GM11168 (cell line): Measurements from ENCODE around the gene C10orf71.

Experiments used
- in situ Hi-C: fragments of 300-500 bp; cut with MboI; formaldehyde crosslinking; loops from one replicate; pipeline ENCODE4 v1.12.0; 2022; ENCODE audit warnings: low sequenced_read_pairs; ENCODE audit not compliant: unreplicated experiment

The C10orf71 gene

GRCh38 chr10:49328401-49329145, 29.6 kb downstream of the C10orf71 start:
- in situ Hi-C loops, result no loop called here

- in situ Hi-C loops, result no loop called here
Measured at GRCh38 chr10:49329146-49329505, 30.2 kb downstream of the C10orf71 start.

DNA sequence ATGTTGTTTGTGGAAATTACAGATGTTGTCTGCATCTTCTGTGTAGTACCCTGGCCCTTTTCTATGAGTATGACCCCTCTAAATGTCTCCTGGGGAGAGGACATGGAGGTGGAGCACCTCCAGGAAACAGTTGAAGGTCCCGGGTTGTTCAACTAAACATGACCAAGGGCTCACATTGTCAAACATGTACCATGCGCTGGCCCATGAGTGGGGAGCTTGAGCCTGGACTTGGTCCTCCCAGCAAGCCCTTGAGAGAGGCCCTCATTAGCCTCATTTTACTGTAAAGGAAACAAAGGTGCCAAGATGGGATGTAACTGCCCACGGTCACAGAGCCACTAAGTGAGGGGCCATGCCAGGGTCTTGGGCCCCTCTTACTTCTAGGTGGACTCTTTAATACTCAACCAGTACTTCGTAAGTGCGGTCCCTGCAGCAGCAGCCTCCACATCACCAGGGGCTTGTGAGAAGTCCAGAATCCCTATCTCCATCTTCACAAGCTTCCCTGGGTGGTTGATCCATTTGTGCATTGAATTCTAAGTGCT, 31.2 kb downstream of the C10orf71 start:
- in situ Hi-C loops, result no loop called here

DNA sequence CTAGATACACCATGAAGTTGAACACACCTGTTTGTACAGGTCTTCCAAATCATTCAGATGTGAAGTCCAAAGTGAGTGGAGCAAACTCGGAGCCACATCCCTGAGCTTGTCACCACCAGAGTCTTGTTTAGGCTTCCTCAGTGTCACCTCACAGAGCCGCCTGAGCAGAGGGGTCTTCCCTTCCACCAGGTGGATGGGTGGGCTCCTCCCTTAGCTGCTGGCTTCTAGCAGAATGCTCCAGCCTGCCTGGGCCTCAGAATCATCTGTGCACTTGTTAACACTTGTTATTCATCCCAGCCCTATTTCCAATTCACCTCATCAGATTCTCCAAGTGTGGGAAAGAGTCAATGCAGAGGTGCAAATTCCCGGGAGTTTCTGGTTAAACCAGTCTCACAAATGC, 32.5 kb downstream of the C10orf71 start:
- in situ Hi-C loops, result no loop called here

DNA sequence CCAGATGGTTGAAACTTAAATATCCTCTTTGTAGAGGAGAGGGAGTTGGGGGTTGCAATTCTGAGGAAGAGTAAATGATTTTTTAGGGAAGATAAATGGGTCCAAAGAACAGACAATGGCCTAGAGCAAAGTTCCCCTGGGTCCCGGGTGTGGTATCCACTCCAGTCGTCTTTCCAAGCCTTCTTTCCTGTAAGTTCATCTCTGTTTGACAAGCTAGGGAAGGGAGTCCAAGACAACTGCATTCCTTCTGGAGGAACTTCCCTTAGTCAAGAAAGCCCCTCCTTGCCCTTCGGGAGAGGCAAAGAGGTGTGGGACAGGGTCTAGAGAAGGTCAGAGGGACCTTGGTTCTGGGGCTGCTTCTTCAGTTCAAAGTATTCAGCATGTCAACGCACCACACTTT, 33.4 kb downstream of the C10orf71 start:
- in situ Hi-C loops, result no loop called here

GRCh38 chr10:49332768-49333167, 33.8 kb downstream of the C10orf71 start:
- in situ Hi-C loops, result no loop called here

GRCh38 chr10:49333192-49333591, 34.2 kb downstream of the C10orf71 start:
- in situ Hi-C loops, result no loop called here

GRCh38 chr10:49334964-49335363, 36.0 kb downstream of the C10orf71 start:
- in situ Hi-C loops, result no loop called here

DNA sequence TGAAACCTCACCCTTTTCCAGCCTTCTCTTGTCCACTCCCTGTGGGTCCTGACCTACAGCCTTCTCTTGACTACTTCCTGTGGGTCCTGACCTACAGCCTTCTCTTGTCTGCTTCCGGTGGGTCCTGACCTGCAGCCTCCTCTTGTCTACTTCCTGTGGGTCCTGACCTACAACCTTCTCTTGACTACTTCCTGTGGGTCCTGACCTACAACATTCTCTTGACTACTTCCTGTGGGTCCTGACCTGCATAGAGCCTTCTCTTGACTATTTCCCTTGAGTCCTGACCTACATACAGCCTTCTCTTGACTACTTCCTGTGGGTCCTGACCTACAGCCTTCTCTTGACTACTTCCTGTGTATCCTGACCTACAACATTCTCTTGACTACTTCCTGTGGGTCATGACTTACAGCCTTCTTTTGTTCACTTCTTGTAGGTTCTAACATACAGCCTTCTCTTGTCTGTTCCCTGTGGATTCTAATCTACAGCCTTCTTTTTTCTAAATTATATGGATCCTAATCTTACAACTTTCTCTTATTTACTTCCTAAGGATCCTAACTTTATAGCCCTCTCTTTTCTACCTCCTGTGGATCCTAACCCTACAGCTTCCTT, 36.5 kb downstream of the C10orf71 start:
- in situ Hi-C loops, result no loop called here

- in situ Hi-C loops, result no loop called here
Measured at GRCh38 chr10:49338604-49339003, 39.6 kb downstream of the C10orf71 start.

- in situ Hi-C loops, result no loop called here
Measured at GRCh38 chr10:49344840-49345239, 45.9 kb downstream of the C10orf71 start.

DNA sequence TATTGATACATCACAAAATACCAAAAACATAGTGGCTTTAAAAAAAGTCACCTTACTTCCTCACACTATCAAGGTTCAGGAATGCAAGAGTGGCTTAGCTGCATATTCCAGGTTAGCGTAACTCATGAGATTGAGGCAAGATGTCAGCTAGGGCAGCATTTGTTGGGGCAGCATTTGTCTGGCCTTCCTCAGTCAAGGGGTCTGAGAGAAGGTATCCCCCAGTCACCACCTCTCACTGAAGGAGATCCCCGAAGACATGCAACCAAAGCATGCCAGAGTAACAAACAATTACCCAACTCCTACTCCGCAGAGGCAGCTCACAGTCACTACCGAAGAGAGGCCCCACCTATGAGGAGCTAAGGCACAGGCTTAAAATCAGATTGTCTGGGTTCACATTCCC, 48.4 kb downstream of the C10orf71 start:
- in situ Hi-C loops, result no loop called here

DNA sequence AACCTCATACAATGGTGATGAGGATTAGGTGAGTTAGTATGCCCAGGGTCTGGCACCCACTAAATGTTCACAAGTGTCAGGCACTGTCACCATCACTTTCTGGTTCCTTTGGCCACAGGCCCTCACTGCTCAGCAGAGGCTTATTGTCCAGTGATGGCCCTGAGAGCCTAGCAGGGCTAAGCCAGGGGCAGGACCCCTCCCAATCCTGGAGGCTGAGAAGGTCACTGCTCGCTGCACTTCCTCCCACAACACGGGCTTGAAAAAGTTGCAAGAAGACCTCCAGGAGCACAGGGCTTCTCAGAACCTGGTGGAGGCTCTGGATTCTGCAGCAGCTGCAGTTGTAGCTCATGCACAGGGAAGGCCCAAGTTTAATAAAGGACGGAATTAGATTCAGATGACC, 48.9 kb downstream of the C10orf71 start:
- in situ Hi-C loops, result no loop called here

DNA sequence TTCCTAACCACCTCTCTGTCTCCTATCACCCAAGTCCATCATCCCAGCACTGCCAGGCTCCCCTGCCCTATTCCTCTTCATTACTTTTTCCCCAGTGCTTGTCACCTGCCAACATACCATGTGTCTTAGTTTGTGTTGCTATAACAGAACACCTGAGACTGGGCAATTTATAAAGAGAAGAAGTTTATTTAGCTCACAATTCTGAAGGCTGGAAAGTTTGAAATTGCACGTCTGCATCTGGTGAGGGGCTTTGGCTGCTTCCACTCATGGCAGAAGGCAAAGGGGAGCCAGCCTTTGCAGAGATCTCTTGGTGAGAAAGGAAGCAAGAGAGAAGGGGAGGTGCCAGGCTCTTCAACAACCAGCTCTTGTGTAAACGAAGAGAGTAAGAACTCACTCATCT, 49.6 kb downstream of the C10orf71 start:
- in situ Hi-C loops, result no loop called here

GRCh38 chr10:49349390-49349789, 50.4 kb downstream of the C10orf71 start:
- in situ Hi-C loops, result no loop called here

- in situ Hi-C loops, result no loop called here
Measured at GRCh38 chr10:49350138-49350537, 51.2 kb downstream of the C10orf71 start.

GRCh38 chr10:49350846-49351532, 52.0 kb downstream of the C10orf71 start:
- in situ Hi-C loops, result no loop called here

GRCh38 chr10:49351669-49352068, 52.7 kb downstream of the C10orf71 start:
- in situ Hi-C loops, result no loop called here

- in situ Hi-C loops, result no loop called here
Measured at GRCh38 chr10:49352323-49352722, 53.4 kb downstream of the C10orf71 start.

- in situ Hi-C loops, result no loop called here
Measured at GRCh38 chr10:49353026-49353894, 54.3 kb downstream of the C10orf71 start.
